Fibroblast of skin of left quadriceps (primary cell): ENCODE data around the gene SPPL2C.

ENCODE experiments used
- DNase-seq, 2 experiments: peaks; one replicate each; pipeline ENCODE4 v3.0.0-alpha.2; 2013; ENCODE audit warnings: low read depth in 2 of 2

The SPPL2C gene, protein sequence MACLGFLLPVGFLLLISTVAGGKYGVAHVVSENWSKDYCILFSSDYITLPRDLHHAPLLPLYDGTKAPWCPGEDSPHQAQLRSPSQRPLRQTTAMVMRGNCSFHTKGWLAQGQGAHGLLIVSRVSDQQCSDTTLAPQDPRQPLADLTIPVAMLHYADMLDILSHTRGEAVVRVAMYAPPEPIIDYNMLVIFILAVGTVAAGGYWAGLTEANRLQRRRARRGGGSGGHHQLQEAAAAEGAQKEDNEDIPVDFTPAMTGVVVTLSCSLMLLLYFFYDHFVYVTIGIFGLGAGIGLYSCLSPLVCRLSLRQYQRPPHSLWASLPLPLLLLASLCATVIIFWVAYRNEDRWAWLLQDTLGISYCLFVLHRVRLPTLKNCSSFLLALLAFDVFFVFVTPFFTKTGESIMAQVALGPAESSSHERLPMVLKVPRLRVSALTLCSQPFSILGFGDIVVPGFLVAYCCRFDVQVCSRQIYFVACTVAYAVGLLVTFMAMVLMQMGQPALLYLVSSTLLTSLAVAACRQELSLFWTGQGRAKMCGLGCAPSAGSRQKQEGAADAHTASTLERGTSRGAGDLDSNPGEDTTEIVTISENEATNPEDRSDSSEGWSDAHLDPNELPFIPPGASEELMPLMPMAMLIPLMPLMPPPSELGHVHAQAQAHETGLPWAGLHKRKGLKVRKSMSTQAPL

DNA sequence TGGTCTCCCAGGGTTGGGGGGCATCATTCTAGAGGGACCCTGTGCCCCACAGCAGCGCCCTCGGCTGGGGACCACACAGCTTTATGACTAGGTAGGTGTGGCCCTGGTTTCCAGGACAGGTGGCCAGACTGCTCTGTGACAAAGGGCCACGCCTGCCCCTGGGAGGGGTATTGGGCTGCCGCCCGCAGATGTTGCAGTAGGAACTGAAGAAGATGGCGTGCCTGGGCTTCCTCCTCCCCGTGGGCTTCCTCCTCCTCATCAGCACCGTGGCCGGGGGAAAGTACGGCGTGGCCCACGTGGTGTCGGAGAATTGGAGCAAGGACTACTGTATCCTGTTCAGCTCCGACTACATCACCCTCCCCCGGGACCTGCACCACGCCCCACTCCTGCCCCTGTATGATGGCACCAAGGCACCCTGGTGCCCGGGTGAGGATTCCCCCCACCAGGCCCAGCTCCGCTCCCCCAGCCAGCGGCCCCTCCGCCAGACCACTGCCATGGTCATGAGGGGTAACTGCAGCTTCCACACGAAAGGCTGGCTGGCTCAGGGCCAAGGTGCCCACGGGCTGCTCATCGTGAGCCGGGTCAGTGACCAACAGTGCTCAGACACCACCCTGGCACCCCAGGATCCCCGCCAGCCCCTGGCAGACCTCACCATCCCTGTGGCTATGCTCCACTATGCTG, at the start of gene SPPL2C:
Gene SPPL2C (plus strand): TSS at position 187 of the 681 bp plus-strand sequence. CDS start 26 bp downstream, at position 213.
- no peak for DNase-seq

DNA sequence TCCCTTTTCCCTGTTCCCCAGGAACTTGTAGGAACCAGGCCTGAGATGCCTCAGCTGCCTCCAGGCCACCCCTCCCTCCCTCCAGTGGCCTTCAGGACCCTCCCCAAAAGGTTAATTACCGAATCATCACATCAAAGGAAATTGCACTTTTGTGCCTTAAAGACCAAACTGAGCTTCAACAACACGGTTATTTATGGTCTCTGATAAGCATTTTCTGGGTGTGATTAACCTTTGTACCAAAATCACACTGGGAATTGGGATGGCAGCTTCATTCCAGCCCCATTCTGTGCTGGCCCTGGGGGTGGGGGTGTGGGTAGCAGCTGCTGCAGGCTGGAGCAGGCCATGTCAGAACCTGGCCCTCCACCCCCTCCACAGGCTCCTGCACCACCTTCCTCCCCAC, 43.9 kb upstream of the SPPL2C start:
- no peak for DNase-seq

DNA sequence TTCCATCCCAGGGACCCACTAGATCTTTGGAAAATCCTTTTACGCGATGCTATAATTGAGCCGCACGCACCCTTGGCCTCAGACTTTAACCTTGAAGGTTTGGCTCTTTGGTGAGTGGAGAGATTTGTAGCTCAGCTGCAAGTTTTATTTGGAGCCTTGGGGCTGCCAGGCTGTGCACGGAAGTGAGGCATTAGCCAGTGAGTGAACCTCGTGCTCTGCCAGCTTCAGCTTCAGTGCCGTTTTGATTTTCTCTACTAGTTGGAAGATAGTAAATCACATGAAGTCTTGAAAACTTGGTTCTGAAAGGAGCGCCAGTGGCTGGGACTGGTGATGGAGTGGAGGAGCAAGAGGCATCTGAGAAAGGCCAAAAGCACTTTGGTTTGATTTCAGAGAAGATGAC, 43.3 kb upstream of the SPPL2C start:
- no peak for DNase-seq

DNA sequence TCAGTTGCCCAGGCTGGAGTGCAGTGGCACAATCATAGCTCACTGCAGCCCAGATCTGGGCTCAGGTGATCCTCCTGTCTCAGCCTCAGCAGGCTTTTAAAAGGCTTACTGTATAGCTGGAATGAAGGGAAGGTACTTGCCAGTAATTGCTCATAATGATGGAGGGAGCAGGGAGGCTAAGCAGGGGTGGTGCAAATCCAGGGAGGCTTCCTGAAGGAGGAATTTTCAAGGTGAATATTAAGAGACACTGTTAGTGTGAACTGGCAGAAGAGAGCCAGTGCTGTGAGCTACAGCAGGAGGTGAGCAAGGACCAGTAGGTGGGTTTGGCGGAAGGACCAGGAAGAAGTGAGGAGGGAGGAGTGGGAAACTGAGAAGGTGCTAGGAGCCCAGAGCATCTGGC, 35.8 kb upstream of the SPPL2C start:
- DNase-seq, result no peak

DNA sequence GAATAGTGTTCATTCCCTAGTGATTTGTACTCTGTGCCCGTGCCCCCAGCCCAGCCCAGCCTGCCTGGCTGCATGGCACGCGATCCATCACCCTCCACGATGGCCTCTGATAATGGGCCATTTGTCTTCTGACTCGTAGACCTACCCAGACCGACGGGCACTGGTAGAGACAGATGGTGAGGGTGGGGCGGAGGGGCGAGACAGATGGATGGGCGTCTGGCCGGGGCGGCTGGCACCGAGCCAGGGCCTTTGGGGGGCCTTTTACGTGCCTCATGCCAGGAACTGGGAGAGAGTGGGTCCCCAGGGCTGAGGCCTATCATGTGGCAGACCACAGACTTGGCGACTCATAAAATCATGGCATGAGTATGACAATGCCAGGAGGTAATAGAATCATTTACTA, 35.2 kb upstream of the SPPL2C start:
- no peak for DNase-seq

DNA sequence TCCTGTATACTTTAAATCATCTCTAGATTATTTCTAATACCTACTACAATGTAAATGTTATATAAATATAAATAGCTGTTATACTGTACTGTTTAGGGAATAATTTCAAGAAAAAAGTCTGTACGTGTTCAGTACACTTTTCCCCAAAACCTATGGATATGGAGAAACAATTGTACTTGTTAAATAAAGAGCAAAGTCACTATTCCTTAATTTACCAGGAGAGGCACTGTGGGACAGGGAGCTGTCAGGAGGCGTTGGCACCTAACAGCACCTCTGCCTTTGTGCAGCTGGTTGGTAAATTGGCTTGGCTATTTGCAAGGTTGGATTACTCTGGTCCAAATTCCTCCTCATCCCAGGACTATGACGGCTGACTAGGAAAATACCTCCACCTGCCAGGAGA, 32.6 kb upstream of the SPPL2C start:
- DNase-seq, result peak in 1 of 2 experiments; percentile 1

DNA sequence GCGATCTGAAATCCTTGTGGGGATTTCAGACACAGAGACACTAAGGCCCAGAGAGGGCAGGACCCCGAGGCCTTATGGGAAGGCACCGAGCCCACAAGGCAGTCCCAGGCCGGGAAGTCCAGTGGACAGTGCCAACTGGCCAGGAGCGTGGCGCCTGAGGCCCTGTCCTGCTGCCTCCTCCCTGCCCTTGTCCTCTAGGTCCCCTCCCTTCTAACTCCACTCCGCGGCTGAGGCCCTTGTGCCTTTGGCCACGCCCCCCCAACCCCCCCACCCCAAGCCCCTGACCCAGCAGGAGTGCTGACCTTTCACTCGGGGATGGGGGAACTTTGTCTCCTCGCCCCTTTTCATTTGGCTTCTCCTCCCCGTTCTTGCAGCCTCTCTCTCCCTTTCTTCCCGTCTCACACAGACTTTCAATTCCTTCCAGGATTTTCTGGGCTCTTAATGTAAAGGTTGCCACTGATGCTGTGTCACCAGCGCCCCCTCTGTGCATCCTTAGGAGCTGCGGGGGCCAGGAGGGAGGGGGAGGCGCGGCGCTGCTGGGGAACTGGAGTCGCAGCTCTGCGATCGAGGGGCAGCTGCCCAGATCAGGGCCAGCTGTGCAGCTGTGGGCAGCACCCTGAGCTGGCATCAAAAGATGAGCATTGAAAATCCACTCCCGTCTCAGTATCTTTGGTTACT, 31.5 kb upstream of the SPPL2C start:
- no peak for DNase-seq

DNA sequence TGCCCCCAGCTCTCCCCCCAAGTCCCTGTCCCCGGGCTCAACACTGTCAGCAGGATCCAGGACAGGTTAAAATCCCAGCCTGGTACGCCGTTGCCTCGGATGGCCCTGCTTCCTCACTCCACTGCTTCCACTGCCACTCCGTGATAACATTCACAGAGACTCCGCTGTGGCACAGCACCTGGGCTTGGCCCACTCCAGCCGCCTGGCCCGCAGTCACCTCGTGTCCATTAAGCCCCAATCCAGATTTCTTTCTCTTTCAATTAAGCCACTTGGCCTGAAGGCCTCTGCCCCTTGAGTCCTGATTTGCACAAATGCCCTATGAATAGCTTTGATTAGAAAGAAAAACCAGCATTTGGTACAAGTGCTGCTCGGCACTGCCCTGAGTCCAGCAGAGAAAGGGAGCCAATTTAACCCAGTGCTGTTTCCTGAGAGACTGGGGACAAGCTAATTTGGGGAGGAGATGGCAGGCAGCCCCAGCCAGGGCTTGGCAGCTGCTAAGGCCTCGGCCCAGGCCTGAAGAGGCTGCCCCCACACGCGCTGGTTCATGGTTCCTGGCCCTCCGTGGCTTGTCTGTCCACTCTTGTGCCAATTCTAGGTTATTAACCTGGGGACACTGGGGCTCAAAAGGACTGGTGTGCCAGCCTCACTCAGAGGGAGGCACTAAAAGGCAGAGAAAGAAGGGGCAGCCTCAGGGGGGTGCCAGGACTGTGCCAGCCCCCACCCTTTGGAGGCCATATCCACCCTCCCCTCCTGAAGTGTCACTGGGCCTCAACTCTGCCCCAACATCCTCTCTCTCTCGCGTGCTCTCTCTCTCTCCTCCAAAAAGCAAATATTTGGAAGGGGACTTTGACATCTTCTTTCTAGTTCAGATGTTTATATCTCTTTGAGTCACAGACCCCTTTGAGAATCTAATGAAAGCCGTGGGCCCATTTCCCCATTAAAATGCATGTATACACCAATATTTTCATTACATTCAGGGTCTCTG, 29.8 kb upstream of the SPPL2C start:
- no peak for DNase-seq

DNA sequence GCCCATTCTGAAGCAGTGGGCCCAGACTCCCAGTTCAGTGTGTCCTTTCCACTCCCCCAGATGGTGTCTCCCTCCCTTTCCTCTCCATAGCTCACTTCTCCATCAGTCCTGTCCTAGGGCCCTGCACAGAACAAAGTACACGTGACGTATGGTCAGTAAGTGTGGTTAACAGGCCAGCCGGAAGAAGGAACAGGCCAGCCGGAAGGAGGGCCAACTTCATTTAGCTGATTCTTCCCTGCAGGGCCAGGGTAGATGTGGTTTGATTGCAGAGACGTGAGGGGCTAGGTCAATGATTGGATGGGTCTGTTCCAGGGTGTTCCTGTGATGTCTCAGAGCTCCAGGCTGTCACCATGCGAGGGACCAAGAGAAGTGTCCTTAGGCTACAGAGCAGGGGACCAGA, 28.9 kb upstream of the SPPL2C start:
- DNase-seq, result no peak

DNA sequence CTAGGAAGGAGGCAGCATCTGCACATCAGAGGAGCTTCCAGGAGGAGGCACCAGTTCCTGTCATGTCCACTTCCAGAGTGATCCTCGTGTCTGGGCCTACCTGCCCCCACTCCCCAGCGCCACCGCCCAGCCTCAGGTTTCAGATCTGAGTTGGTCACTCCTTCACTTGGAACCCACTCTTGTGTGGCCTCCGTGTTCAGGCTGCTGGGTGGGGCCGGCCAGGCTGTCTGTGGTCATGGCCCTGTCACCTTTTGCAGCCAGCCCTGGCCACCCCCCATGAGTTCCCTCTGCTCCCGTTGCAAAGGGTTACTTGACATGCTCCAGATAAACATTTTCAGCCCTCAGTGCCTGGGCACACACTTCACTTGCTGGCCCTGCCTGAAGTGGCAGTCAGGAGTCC, 26.6 kb upstream of the SPPL2C start:
- no peak for DNase-seq

DNA sequence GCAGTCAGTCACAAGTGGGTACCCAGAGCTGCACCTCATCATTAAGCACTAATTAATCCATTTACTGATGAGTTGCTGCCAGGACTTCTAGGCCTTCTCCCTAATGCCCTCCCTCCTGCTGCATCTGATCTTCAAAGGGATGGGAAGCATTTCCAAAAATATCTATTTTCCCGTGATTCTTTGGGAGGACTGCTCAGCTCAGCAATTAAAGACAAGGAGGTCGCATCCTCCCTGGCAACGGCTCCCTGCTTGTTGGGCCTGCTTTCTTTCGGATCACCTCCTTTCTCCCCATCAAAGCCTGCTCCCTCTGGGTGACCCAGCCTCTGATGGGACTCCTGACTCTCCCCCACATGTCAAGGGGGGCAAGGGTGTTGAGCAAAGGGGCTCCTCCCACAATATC, 26.0 kb upstream of the SPPL2C start:
- no peak for DNase-seq

DNA sequence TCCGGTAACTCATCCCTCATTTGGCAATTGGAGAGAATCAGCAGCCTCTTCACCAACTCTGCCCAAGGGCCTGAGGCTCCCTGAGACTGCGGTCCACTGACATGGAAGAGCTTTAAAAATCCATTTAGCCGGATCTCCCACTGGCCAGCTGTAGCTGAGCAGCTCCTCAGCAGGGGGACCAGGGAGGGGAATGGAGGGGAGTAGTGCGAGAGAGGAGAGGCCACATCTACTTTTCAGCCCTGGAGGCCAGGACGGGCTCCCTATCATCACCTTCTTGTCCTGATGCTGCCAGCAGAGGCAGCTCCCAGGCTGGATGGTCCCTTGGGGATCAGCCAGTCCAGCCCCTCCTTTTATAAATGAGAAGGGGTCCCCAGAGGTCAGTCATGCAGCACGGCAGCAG, 25.0 kb upstream of the SPPL2C start:
- DNase-seq, result no peak

DNA sequence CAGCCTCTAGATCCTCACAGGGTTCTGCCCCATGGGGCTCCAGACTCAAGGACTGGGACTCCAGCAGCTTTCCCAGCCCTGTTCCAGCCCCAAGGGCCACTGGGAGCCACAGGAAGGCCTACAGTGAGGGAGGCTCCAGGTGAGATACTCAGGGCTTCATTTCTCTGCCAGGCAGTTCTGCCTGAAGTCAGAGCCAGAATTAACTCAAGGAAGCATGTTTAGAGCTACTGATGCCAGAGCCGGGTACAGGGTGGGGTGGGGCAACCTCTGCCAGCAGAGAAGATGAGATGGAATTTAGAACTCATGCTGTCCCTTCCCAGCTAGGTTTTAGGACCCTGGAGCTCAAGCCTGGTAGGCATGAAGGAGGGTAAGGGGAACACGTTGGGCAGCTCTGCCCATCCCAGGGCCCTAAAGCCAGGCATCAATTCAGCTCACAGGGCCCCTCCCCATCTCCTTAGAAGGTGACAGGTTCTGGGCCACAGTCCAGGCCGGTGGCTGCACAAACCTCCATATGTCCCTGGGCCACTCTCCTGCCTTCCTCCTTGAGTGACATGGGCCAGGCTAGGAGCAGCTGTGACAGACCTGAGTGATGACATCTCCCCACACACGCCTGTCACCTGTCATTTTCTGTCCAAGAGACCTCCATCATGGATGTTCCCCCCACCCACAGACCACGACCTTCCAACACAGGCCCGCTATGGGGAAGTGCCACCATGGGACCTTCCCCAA, 24.5 kb upstream of the SPPL2C start:
- no peak for DNase-seq

DNA sequence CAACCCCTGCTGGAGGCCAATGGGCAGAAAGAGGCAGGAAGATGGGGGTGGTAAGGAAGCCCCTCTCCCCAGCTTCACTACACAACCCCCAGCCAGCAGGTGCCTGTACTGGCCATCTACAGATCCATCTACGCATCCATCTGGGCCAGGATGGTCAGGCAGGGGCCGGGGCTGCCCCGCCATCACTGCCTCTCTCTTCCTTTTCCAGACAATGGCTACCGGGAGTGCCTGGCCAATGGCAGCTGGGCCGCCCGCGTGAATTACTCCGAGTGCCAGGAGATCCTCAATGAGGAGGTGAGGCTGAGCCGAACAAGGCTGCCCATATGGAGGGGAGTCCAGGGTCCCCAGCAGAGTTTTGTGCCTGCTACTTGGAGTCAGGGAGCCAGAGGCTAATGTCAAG, 23.5 kb upstream of the SPPL2C start:
- no peak for DNase-seq

DNA sequence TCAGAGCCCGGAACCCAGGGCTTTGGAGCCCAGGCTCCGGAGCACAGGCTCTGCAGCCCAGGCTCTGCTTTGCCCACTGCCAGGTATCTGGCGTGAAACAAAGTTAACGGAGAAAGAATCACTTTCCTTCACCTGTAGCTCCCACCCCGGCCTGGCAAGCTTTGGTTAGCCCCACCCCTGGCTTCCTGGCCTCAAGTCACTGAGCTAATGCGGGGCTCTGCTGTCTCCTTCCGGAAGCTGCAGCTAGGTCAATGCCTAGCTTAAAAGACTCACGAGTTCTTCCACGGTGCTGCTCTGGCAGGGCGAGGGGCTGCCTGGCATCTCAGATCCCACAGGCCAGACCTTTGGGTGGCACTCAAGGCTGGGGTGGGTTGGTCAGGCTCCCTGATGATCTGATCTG, 21.1 kb upstream of the SPPL2C start:
- DNase-seq, result no peak

DNA sequence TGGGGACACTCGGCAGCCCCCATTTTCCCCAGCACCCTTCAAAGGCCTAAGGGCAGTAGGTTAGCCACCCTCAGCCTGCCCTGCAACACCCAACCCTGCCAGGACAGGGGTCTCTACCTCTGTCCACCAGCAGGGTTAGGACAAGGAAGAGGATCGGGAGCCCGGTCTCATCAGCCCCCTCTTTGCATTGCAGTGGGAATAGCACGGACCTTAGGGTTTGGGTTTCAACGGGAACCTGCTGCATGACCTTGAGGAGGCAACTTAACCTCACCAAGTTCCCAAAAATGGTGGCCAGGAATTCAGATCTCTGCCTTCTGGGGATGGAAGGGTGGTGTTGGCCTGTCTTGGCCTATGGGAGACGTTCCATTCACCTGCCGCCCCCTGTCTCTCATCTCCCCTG, 20.2 kb upstream of the SPPL2C start:
- no peak for DNase-seq

DNA sequence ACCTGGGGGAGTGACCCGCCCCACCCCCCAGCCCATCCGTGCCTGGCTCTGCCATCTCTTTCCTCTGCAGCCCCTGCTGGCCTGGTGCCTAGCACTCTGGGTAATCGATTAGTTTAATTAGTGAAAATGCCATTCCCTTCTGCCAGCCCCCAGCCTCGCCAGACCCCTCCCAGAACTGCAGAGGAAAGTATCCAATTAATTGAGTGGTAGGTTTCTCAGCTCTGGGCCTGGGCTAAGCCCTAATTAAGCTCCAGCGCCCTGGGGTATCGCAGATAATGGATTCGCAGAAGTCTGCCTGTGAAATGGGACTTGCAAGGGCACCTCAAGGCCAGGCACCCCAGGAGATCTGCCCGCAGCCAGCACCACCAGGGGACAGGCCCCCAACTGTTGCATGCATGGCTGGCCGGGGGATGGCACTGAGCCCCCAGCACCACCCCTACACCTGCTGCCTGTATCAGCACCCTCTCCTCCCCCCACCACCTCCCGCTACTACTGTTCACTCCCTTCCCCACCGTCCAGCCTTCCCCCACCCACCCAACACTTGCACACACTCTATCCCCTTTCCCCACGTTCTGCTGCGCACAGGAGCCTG, 19.7 kb upstream of the SPPL2C start:
- no peak for DNase-seq

DNA sequence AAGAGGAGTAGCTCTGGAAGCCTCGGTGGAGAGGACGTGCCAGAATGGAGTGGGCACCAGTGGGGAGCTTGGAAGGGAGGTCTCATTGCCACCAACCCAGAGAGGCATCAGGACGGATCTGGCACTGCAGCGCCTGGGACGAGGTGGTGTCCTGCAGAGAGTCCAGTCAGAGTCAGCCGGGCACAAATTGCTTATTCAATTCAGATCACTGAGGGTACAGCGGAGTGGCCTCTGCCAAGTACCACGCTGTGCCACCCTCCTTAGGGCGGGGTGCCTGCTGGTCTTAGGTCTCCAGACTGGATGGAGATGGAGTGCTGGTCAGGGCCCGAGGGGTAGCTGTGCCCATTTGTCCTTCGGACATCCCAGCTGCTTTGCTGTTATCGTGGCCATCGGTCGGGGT, 18.9 kb upstream of the SPPL2C start:
- no peak for DNase-seq

DNA sequence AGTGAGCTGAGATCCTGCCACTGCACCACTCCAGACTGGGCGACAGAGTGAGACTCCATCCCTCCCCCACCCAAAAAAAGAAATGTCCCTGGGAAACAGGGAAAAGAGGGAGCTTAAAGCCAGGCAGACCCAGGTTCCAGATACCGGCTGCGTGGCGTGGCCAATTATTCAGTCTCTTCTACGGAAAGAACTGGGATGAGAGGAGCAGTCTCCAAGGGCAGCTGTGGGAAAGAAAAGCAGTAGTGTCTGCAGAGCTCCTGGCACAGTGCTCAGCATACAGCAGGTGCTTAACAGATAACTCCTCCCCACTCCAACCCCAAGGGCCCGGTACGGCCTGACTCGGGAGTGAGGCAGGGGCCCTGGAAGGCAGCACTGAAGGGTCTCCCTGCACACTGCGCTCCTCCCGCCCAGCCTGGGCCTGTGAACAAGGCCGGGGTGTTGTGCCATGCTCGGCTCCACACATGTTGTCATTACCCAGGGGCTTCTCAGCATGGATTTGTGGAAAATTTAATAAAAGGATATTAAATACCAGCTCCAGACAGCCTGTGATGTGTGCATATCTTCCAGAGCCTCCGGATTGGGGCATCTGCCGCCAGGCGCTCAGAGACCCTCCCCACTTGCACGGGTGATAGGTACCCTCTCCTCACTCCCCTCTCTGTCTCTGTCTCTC, 17.6 kb upstream of the SPPL2C start:
- no peak for DNase-seq
